IMR-90 (cell line): ENCODE data around the gene ARHGAP15. TPM values are rescaled to one million over a fixed set of nuclear protein-coding genes. Genes with fewer than 3 reads are reported as not detected.

Experiments
- ATAC-seq: fragments of 200-7000 bp; cut with Tn5 transposase; 2 replicates; pipeline ENCODE4 v1.9.1; 2020; ENCODE audit warnings: low read depth, mild to moderate bottlenecking, moderate library complexity
- BruUV-seq: library from RNA; stranded (reverse); fragments of 400-500 nt; replicated peaks from 2 replicates; lab custom pipeline; 2021; lab: Mats Ljungman, UMichigan
- CTCF ChIA-PET: fragments of 300-600 bp; formaldehyde crosslinking; extraction: SDS; loops from one replicate; lab custom pipeline; 2021; ENCODE audit warnings: antibody characterized with exemption; lab: Yijun Ruan, JAX
- POLR2A ChIA-PET: fragments of 300-600 bp; sonication (Branson Sonifier 250); formaldehyde crosslinking; loops from one replicate; lab custom pipeline; 2022; ENCODE audit warnings: antibody characterized with exemption; ENCODE audit not compliant: unreplicated experiment; lab: Charles Lee
- DNase-seq: peaks from one replicate; pipeline ENCODE4 v3.0.0; 2013
- H2AFZ ChIP-seq: replicated peaks from 2 replicates; pipeline ENCODE3; 2013; ENCODE audit warnings: low read length, mild to moderate bottlenecking; ENCODE audit not compliant: poor library complexity
- H2AK5ac ChIP-seq: 2 replicates; pipeline ENCODE4 v1.6.1; 2013; ENCODE audit warnings: low read depth, low read length, inconsistent platforms
- H2AK9ac ChIP-seq: replicated peaks from 2 replicates; pipeline ENCODE3; 2013; ENCODE audit warnings: mild to moderate bottlenecking, low read depth, low read length, moderate library complexity; ENCODE audit not compliant: poor library complexity
- H2BK120ac ChIP-seq: 2 replicates; pipeline ENCODE4 v1.6.1; 2013; ENCODE audit warnings: low read depth, low read length, inconsistent platforms
- H2BK15ac ChIP-seq: 3 replicates; pipeline ENCODE4 v1.6.1; 2013; ENCODE audit warnings: low read depth, low read length, inconsistent platforms
- H2BK20ac ChIP-seq: 2 replicates; pipeline ENCODE4 v1.6.1; 2013; ENCODE audit warnings: low read depth, mild to moderate bottlenecking, inconsistent platforms, low read length, moderate library complexity
- H2BK5ac ChIP-seq: 2 replicates; pipeline ENCODE4 v1.6.1; 2013; ENCODE audit warnings: mild to moderate bottlenecking, low read depth, low read length, inconsistent platforms; ENCODE audit not compliant: poor library complexity, severe bottlenecking
- H3K14ac ChIP-seq: replicated peaks from 2 replicates; pipeline ENCODE4 v1.6.1; 2013; ENCODE audit warnings: low read depth, low read length, inconsistent platforms
- H3K18ac ChIP-seq: 2 replicates; pipeline ENCODE4 v1.6.1; 2013; ENCODE audit warnings: low read depth, low read length, control low read depth
- H3K23ac ChIP-seq: 2 replicates; pipeline ENCODE4 v1.6.1; 2013; ENCODE audit warnings: low read depth, low read length, inconsistent platforms
- H3K27ac ChIP-seq: 2 replicates; pipeline ENCODE4 v1.5.1; 2013; ENCODE audit warnings: mild to moderate bottlenecking, control low read depth, low read length; ENCODE audit not compliant: insufficient read depth
- H3K27me3 ChIP-seq: 2 replicates; pipeline ENCODE4 v1.6.1; 2013; ENCODE audit warnings: low read length; ENCODE audit not compliant: control insufficient read depth, insufficient read depth
- H3K36me3 ChIP-seq: 2 replicates; pipeline ENCODE4 v1.6.1; 2013; ENCODE audit warnings: low read length, mixed read lengths; ENCODE audit not compliant: control insufficient read depth, insufficient read depth
- H3K4ac ChIP-seq: 2 replicates; pipeline ENCODE4 v1.6.1; 2013; ENCODE audit warnings: low read depth, low read length, inconsistent platforms
- H3K4me1 ChIP-seq: 2 replicates; pipeline ENCODE4 v1.6.1; 2013; ENCODE audit warnings: low read length, mixed read lengths; ENCODE audit not compliant: control insufficient read depth, insufficient read depth
- H3K4me2 ChIP-seq: 2 replicates; pipeline ENCODE4 v1.6.1; 2013; ENCODE audit warnings: low read depth, mild to moderate bottlenecking, control low read depth, low read length, moderate library complexity
- H3K4me3 ChIP-seq: 2 replicates; pipeline ENCODE4 v1.5.1; 2013; ENCODE audit warnings: low read depth, mild to moderate bottlenecking, control low read depth, low read length, moderate library complexity; ENCODE audit not compliant: insufficient read depth
- H3K56ac ChIP-seq: 2 replicates; pipeline ENCODE4 v1.6.1; 2013; ENCODE audit warnings: low read length, inconsistent platforms; ENCODE audit not compliant: insufficient read depth; ENCODE audit errors: extremely low read depth
- H3K79me1 ChIP-seq, 2 experiments: 2 replicates each; pipeline ENCODE4 v1.6.1; 2013; ENCODE audit warnings: low read length in 2 of 2, inconsistent platforms in 1 of 2, low read depth in 1 of 2
- H3K9ac ChIP-seq: 2 replicates; pipeline ENCODE4 v1.6.1; 2013; ENCODE audit warnings: low read depth, low read length, control low read depth
- H3K9me1 ChIP-seq: 2 replicates; pipeline ENCODE4 v1.6.1; 2013; ENCODE audit warnings: low read length, inconsistent platforms; ENCODE audit not compliant: insufficient read depth
- H3K9me3 ChIP-seq: 2 replicates; pipeline ENCODE4 v1.6.1; 2013; ENCODE audit warnings: low read length; ENCODE audit not compliant: control insufficient read depth, insufficient read depth
- H4K20me1 ChIP-seq: 2 replicates; pipeline ENCODE4 v1.6.1; 2013; ENCODE audit warnings: low read length, inconsistent platforms; ENCODE audit not compliant: insufficient read depth
- H4K5ac ChIP-seq: 2 replicates; pipeline ENCODE4 v1.6.1; 2013; ENCODE audit warnings: mild to moderate bottlenecking, low read depth, low read length, control low read depth
- H4K8ac ChIP-seq, 2 experiments: 2 replicates each; pipeline ENCODE4 v1.6.1; 2013; ENCODE audit warnings: low read depth in 2 of 2, low read length in 2 of 2, control low read depth in 1 of 2, inconsistent platforms in 1 of 2
- H4K91ac ChIP-seq: 2 replicates; pipeline ENCODE4 v1.6.1; 2013; ENCODE audit warnings: low read depth, low read length, inconsistent platforms; ENCODE audit not compliant: insufficient read depth
- CEBPB ChIP-seq: IDR thresholded peaks from 2 replicates; pipeline ENCODE4 v1.6.1; 2012; ENCODE audit warnings: low read depth, low read length, improper control_type of control experiment
- MAFK ChIP-seq: IDR thresholded peaks from 2 replicates; pipeline ENCODE4 v1.6.1; 2012; ENCODE audit warnings: low read depth, low read length, improper control_type of control experiment
- NFE2L2 ChIP-seq: fragments of 150-350 bp; IDR thresholded peaks from 2 replicates; pipeline ENCODE4 v1.6.1; 2016; ENCODE audit warnings: low read depth, mild to moderate bottlenecking, low read length
- WGBS, 2 experiments: methylation state at CpG; one replicate each; pipeline versions ENCODE4 v1.1.5 to v1.1.7; 2013; ENCODE audit warnings: missing lambda C conversion rate in 2 of 2; ENCODE audit not compliant: insufficient read length in 1 of 2; ENCODE audit errors: extremely low coverage in 2 of 2; 5-methylcytosine and 5-hydroxymethylcytosine counted together
- dilution Hi-C: fragments of 300-500 bp; cut with HindIII; formaldehyde crosslinking; loops from one replicate; pipeline ENCODE4 v1.14.3; 2018; ENCODE audit warnings: low sequenced_read_pairs; ENCODE audit not compliant: unreplicated experiment
- in situ Hi-C: fragments of 300-500 bp; cut with MboI; formaldehyde crosslinking; loops from 3 replicates; pipeline ENCODE4 v1.14.3; 2019; ENCODE audit warnings: low sequenced_read_pairs, inconsistent platforms, mixed read lengths
- intact Hi-C: fragments of 100-400 bp; cut with micrococcal nuclease; formaldehyde crosslinking; loops from 2 replicates; pipeline ENCODE4 v1.10.0; 2022
- polyA plus RNA-seq, 3 experiments: library from polyadenylated mRNA; depleted of rRNA; stranded (reverse); fragments of >200 nt; gene quantifications; 2 replicates each; pipeline ENCODE4 v1.2.3, GENCODE V29; 2012; ENCODE audit warnings: low replicate concordance in 1 of 3
- total RNA-seq: library from RNA; depleted of rRNA; stranded (reverse); fragments of >200 nt; gene quantifications from 2 replicates; pipeline ENCODE4 v1.2.3, GENCODE V29; 2012

Gene ARHGAP15
- total and polyA plus RNA-seq, 2 of the 4 experiments (the other 2 are of a cell fraction): not detected

DNA sequence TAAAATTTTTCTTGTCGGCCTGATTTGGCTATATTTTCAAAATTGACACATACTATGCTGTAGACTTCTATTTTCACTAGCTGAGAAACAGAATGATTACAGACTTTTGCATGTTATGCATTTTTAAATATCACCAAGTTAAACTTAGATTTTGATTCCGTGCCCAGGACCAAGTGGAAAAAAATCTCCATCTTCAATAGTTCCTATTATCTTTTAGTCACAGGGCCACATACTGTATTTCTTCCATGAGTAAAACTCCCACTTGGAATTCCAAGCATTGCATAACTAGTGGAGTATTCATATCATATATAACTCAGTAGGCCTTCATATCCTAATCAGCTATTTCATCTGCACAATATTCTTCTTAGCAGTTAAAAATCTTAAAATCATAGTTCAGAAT, 470.9 kb downstream of the ARHGAP15 start:
- no peaks in the 10 kb centered on the region for H3K27me3 ChIP-seq
- H3K18ac ChIP-seq: no peak overlapping the region
- H2BK20ac ChIP-seq: no peak overlapping the region
- ChIA-PET POLR2A (no interaction called here), CTCF (no interaction called here)
- no peak overlapping the region for H2AK5ac ChIP-seq
- H3K4ac ChIP-seq: no peak overlapping the region
- no peak overlapping the region for H3K56ac ChIP-seq
- H3K79me1 ChIP-seq: no peaks in the 10 kb centered on the region
- no peaks in the 10 kb centered on the region for H3K36me3 ChIP-seq
- H3K9me1 ChIP-seq: no peaks in the 10 kb centered on the region
- H3K27ac ChIP-seq: no peak overlapping the region
- no peaks in the 10 kb centered on the region for H3K4me1 ChIP-seq
- H3K4me2 ChIP-seq: no peak overlapping the region
- H2AFZ ChIP-seq: no peak overlapping the region
- H2AK9ac ChIP-seq: no peak overlapping the region
- H3K4me3 ChIP-seq: no peak overlapping the region
- H3K23ac ChIP-seq: no peak overlapping the region
- H2BK5ac ChIP-seq: no peak overlapping the region
- in situ Hi-C loops: no loop called here
- no peaks in the 10 kb centered on the region for H3K9me3 ChIP-seq
- dilution Hi-C loops: no loop called here
- BruUV-seq: no TSS peak
- no peak overlapping the region for H4K5ac ChIP-seq
- no peaks in the 10 kb centered on the region for H4K20me1 ChIP-seq
- ATAC-seq: peak; percentile 51
- no peak overlapping the region for H3K9ac ChIP-seq
- no peak overlapping the region for H2BK120ac ChIP-seq
- no peak overlapping the region for H4K8ac ChIP-seq
- intact Hi-C loops: no loop called here
- TF ChIP-seq MAFK: no peak
- TF ChIP-seq NFE2L2: no peak
- TF ChIP-seq CEBPB: peak; percentile 41; the same call in 1 of the 2 replicates
- H3K14ac ChIP-seq: no peak overlapping the region
- DNase-seq: peak; percentile 61
- WGBS, 2 experiments: no CpG with 5 or more reads among the region's 2 CpGs
- H2BK15ac ChIP-seq: no peak overlapping the region
- H4K91ac ChIP-seq: no peak overlapping the region
